ENCODE measurements around the gene DYDC2. TPM values are rescaled to one million over a fixed set of nuclear protein-coding genes. Genes with fewer than 3 reads are reported as not detected.

DYDC2 gene
- not detected for polyA plus RNA-seq (2012; ENCODE audit: missing spikeins)

- FAIRE-seq = no peak
- TF ChIP-seq POLR2AphosphoS5 (IDR thresholded peaks at IDR 0.05; ENCODE audit: low read depth, low read length) = no peak
- no peak for TF ChIP-seq TAF1 (IDR thresholded peaks at IDR 0.05; ENCODE audit: borderline replicate concordance, low read depth, low read length)
- TF ChIP-seq POLR2A (IDR thresholded peaks at IDR 0.05; ENCODE audit: low read depth, low read length) = no peak
- DNase-seq (ENCODE audit: insufficient read length) = no peak
Measured at GRCh38 chr10:80356563-80356988, at the start of gene DYDC2, which contains the start of gene DYDC1. Gene DYDC2, plus strand, starts transcription at chr10:80356781. Its CDS starts 5,663 bp downstream, at chr10:80362444. Gene DYDC1, minus strand, starts transcription at chr10:80356755. Its CDS starts 4,154 bp downstream, at chr10:80352601.

GRCh38 chr10:80313523-80313922, 43.1 kb upstream of the DYDC2 start:
- DNase-seq (ENCODE audit: insufficient read length) (no peak), FAIRE-seq (no peak)
- TF ChIP-seq POLR2A (IDR thresholded peaks at IDR 0.05; ENCODE audit: low read depth, low read length) (no peak), TAF1 (IDR thresholded peaks at IDR 0.05; ENCODE audit: borderline replicate concordance, low read depth, low read length) (no peak), POLR2AphosphoS5 (IDR thresholded peaks at IDR 0.05; ENCODE audit: low read depth, low read length) (no peak)

GRCh38 chr10:80315391-80315790, 41.2 kb upstream of the DYDC2 start:
- DNase-seq (ENCODE audit: insufficient read length) = no peak
- FAIRE-seq = no peak
- TF ChIP-seq POLR2AphosphoS5 (IDR thresholded peaks at IDR 0.05; ENCODE audit: low read depth, low read length) (no peak), POLR2A (IDR thresholded peaks at IDR 0.05; ENCODE audit: low read depth, low read length) (no peak), TAF1 (IDR thresholded peaks at IDR 0.05; ENCODE audit: borderline replicate concordance, low read depth, low read length) (no peak)

- FAIRE-seq = no peak
- no peak for TF ChIP-seq POLR2A (IDR thresholded peaks at IDR 0.05; ENCODE audit: low read depth, low read length)
- no peak for TF ChIP-seq TAF1 (IDR thresholded peaks at IDR 0.05; ENCODE audit: borderline replicate concordance, low read depth, low read length)
- TF ChIP-seq POLR2AphosphoS5 (IDR thresholded peaks at IDR 0.05; ENCODE audit: low read depth, low read length) = no peak
- DNase-seq (ENCODE audit: insufficient read length) = no peak
Measured at GRCh38 chr10:80318742-80319141, 37.8 kb upstream of the DYDC2 start.

GRCh38 chr10:80319318-80319717, 37.3 kb upstream of the DYDC2 start:
- no peak for TF ChIP-seq POLR2AphosphoS5 (IDR thresholded peaks at IDR 0.05; ENCODE audit: low read depth, low read length)
- TF ChIP-seq POLR2A (IDR thresholded peaks at IDR 0.05; ENCODE audit: low read depth, low read length) = no peak
- no peak for TF ChIP-seq TAF1 (IDR thresholded peaks at IDR 0.05; ENCODE audit: borderline replicate concordance, low read depth, low read length)
- FAIRE-seq (no peak), DNase-seq (ENCODE audit: insufficient read length) (no peak)

- no peak for DNase-seq (ENCODE audit: insufficient read length)
- TF ChIP-seq TAF1 (IDR thresholded peaks at IDR 0.05; ENCODE audit: borderline replicate concordance, low read depth, low read length) (no peak), POLR2A (IDR thresholded peaks at IDR 0.05; ENCODE audit: low read depth, low read length) (no peak), POLR2AphosphoS5 (IDR thresholded peaks at IDR 0.05; ENCODE audit: low read depth, low read length) (no peak)
- FAIRE-seq = no peak
Measured at GRCh38 chr10:80319725-80320290, 36.8 kb upstream of the DYDC2 start.

- FAIRE-seq = no peak
- no peak for TF ChIP-seq TAF1 (IDR thresholded peaks at IDR 0.05; ENCODE audit: borderline replicate concordance, low read depth, low read length)
- no peak for TF ChIP-seq POLR2A (IDR thresholded peaks at IDR 0.05; ENCODE audit: low read depth, low read length)
- TF ChIP-seq POLR2AphosphoS5 (IDR thresholded peaks at IDR 0.05; ENCODE audit: low read depth, low read length) = no peak
- no peak for DNase-seq (ENCODE audit: insufficient read length)
Measured at GRCh38 chr10:80320377-80320776, 36.2 kb upstream of the DYDC2 start.

GRCh38 chr10:80321183-80321582, 35.4 kb upstream of the DYDC2 start:
- FAIRE-seq = no peak

GRCh38 chr10:80322158-80322557, 34.4 kb upstream of the DYDC2 start:
- TF ChIP-seq POLR2AphosphoS5 (IDR thresholded peaks at IDR 0.05; ENCODE audit: low read depth, low read length) (no peak), POLR2A (IDR thresholded peaks at IDR 0.05; ENCODE audit: low read depth, low read length) (no peak), TAF1 (IDR thresholded peaks at IDR 0.05; ENCODE audit: borderline replicate concordance, low read depth, low read length) (no peak)
- no peak for FAIRE-seq

More at GRCh38 chr10:80321183-80321582, 35.4 kb upstream of the DYDC2 start:
- DNase-seq (ENCODE audit: insufficient read length) = no peak
- no peak for TF ChIP-seq POLR2AphosphoS5 (IDR thresholded peaks at IDR 0.05; ENCODE audit: low read depth, low read length)
- TF ChIP-seq POLR2A (IDR thresholded peaks at IDR 0.05; ENCODE audit: low read depth, low read length) = no peak
- TF ChIP-seq TAF1 (IDR thresholded peaks at IDR 0.05; ENCODE audit: borderline replicate concordance, low read depth, low read length) = no peak

GRCh38 chr10:80322711-80323110, 33.9 kb upstream of the DYDC2 start:
- FAIRE-seq = no peak
- TF ChIP-seq TAF1 (IDR thresholded peaks at IDR 0.05; ENCODE audit: borderline replicate concordance, low read depth, low read length) = no peak
- no peak for TF ChIP-seq POLR2AphosphoS5 (IDR thresholded peaks at IDR 0.05; ENCODE audit: low read depth, low read length)
- no peak for TF ChIP-seq POLR2A (IDR thresholded peaks at IDR 0.05; ENCODE audit: low read depth, low read length)
- no peak for DNase-seq (ENCODE audit: insufficient read length)

More at GRCh38 chr10:80322158-80322557, 34.4 kb upstream of the DYDC2 start:
- no peak for DNase-seq (ENCODE audit: insufficient read length)

GRCh38 chr10:80323311-80323710, 33.3 kb upstream of the DYDC2 start:
- FAIRE-seq = no peak
- DNase-seq (ENCODE audit: insufficient read length) = no peak
- no peak for TF ChIP-seq TAF1 (IDR thresholded peaks at IDR 0.05; ENCODE audit: borderline replicate concordance, low read depth, low read length)
- no peak for TF ChIP-seq POLR2AphosphoS5 (IDR thresholded peaks at IDR 0.05; ENCODE audit: low read depth, low read length)
- no peak for TF ChIP-seq POLR2A (IDR thresholded peaks at IDR 0.05; ENCODE audit: low read depth, low read length)

- no peak for TF ChIP-seq POLR2AphosphoS5 (IDR thresholded peaks at IDR 0.05; ENCODE audit: low read depth, low read length)
- no peak for TF ChIP-seq POLR2A (IDR thresholded peaks at IDR 0.05; ENCODE audit: low read depth, low read length)
- TF ChIP-seq TAF1 (IDR thresholded peaks at IDR 0.05; ENCODE audit: borderline replicate concordance, low read depth, low read length) = no peak
- FAIRE-seq = no peak
- no peak for DNase-seq (ENCODE audit: insufficient read length)
Measured at GRCh38 chr10:80324086-80324485, 32.5 kb upstream of the DYDC2 start.

All from GM12892 (cell line).